ENCODE data around the gene MICAL2.

MICAL2 gene

GRCh38 chr11:12193515-12194336, 83.3 kb downstream of the MICAL2 start:
- no peak for DNase-seq

GRCh38 chr11:12195768-12196167, 85.4 kb downstream of the MICAL2 start:
- DNase-seq = no peak

GRCh38 chr11:12196308-12196707, 85.9 kb downstream of the MICAL2 start:
- DNase-seq = no peak

- DNase-seq = no peak
Observed at GRCh38 chr11:12196872-12197271, 86.5 kb downstream of the MICAL2 start.

DNA sequence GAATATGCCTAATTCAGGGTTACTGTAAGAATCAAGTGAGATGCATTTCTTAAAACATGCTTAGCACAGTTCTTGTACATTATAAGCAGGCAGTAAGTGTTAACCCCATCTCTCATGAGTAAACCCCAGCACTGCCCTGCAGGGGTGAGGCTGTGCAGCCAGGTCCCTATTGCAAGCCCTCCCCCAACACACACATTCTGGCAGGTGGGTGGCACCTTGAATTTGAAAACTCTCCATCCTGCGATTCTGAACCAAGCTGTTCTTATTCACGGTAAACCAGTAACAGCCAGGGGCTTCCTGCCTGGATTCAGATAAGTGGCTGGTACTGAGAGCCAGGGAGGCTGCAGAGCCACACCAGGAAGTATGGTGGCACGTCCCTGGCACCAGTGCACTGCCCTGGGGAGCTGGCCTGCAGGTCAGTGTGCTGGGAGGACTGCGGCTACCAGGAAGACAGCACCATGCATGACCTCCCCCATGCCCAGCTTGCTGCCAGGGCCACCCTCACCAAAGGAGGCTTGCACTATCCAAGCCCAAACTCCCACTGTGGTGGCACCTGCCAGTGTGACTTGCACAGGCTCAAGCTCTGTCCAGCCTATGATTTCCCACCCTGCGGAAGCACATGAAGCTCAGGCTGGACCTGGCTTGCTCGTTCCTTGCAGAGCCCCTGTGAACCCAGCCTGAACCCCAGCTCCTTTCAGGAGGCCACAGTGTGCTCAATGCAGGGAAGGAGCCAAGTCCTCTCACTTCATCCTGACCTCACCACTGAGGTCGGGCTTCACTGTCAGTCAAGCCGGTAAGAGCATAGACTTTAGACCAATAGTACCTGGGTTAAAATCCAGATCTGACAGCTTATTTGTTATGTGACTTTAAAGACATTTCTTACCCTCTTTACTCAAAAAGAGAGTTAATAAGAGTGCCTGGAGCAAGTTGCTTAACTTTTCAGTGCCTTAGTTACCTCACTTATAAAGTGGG, 88.1 kb downstream of the MICAL2 start:
- DNase-seq = no peak

GRCh38 chr11:12199231-12199948, 89.0 kb downstream of the MICAL2 start:
- no peak for DNase-seq

- DNase-seq = peak; percentile 85
Observed at GRCh38 chr11:12200279-12200990, 90.0 kb downstream of the MICAL2 start.

- peak; percentile 97 for DNase-seq
Observed at GRCh38 chr11:12200991-12201985, 90.9 kb downstream of the MICAL2 start.

DNA sequence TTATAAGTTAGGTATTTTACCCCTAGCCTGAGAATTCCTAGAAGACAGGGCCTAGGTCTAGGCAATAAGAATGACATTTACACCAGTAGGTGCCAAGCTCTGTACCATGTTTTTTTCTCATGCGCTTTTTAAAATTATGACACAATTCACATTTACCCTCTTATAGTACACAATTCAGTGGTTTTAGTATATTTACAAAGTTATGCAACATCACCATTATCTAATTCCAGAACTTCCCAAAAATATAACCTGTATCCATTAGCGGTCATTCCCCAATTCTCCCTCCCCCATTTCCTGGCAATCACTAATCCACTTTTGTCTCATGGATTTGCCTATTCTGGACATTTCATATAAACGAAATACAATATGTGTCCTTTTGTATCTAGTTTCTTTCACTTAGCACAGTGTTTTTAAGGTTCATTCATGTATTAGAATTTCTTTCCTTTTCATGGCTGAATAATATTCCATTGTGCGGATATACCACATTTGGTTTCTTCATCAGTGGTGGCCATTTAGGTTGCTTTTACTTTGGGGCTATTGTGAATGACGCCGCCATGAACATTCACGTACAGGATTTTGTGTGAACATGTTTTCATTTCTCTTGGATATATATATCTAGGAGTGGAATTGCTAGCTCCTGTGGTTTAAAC, 92.4 kb downstream of the MICAL2 start:
- DNase-seq = no peak

GRCh38 chr11:12204506-12204905, 94.1 kb downstream of the MICAL2 start:
- DNase-seq = no peak

- DNase-seq = peak; percentile 83
Observed at GRCh38 chr11:12205330-12205729, 94.9 kb downstream of the MICAL2 start.

GRCh38 chr11:12206529-12206928, 96.1 kb downstream of the MICAL2 start:
- peak; percentile 55 for DNase-seq

- peak; percentile 94 for DNase-seq
Observed at GRCh38 chr11:12207384-12208150, 97.2 kb downstream of the MICAL2 start.

DNA sequence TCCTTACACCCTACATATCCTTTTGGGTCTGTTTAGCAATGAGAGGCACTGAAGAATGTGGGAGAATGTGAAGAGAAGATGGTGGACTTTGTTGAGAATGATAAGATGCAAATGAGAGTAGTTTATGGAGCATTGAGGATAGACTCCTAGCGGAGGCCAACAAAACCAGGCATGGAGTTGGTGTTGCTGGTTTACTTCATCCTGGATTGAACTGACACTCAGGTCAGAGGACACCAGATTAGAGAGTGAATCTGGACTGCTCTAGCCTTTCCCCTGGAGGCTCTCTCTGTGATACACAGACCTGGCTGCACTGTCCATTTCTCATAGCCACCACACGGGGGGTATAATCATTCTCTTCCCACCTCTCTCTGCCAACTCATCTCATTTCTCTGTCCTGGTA, 98.7 kb downstream of the MICAL2 start:
- no peak for DNase-seq

- no peak for DNase-seq
Observed at GRCh38 chr11:12210200-12210599, 99.8 kb downstream of the MICAL2 start.

DNA sequence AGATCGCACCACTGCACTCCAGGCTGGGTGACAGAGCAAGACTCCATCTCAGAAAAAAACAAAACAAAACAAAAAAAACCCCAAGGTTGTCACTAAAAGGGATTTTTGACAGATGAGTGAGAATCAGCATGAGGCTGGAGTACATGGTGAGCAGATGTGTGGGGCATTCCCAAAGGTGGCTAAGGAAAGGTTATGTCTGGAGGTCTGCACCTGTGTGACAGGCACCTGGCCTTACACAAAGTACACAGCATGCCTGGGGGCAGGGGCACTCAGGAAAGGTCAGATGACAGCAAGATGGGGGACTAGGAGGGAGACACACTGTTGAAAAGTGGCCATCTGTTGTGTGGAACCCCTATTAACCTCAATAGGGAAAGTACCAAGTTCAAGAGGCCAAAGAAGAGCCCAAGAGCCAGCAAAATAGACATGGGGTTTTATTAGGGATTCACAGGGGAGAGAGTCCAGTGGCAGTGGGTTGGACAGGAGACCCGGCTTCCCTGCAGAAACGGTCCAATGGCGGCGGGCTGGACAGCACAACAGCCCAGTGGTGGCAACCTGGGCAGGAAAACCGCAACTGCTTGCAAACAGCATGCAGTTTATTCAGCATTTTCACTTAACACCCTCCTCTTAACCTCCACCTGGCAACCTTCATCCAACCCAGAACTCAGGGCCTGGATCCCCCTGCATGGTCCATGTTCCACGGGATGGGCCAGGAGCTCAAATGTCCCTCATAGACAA, 101.1 kb downstream of the MICAL2 start:
- DNase-seq = no peak

DNA sequence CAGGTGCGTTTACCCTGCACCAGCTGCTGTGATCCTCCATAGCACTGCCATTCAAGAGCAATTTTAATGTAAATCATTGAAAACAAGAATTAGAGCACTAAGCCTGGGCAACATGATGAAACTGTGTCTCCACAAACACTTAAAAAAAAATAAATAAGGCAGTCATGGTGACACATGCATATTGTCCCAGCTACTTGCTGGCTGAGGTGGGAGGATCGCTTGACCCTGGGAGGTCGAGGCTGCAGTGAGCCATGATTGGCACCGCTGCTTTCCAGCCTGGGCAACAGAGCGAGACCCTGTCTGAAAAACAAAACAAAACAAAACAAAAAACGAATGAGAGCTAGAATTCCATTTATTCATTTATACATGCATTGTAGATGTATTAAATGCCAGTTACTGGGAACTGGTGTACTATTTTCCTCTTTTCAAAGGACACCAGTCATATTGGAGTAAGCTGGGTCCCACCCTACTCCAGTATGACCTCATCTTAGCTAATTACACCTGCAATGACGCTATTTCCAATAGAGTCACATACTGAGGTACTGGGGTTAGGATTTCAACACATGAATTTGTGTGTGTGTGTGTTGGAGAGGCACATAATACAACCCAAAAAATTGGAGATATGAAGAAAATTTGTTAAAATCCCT, 101.9 kb downstream of the MICAL2 start:
- DNase-seq = no peak

DNA sequence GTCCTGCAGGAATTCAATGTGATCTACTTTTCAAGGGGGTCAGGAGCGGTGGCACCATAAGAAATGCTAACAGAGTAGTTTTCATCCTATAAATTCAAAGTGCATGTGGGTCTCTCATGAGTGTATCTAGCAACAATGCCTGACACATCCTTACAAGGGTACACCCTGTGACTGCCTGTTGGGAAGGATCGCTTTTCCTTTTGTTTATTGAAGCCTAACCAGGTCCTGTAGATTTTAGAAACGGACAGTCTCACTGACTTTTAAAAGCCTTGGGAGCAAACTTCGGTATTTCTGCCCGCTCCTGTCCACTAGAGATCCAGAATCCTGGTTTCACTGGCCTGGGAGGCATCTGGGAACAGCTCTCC, 102.4 kb downstream of the MICAL2 start:
- DNase-seq = no peak

DNA sequence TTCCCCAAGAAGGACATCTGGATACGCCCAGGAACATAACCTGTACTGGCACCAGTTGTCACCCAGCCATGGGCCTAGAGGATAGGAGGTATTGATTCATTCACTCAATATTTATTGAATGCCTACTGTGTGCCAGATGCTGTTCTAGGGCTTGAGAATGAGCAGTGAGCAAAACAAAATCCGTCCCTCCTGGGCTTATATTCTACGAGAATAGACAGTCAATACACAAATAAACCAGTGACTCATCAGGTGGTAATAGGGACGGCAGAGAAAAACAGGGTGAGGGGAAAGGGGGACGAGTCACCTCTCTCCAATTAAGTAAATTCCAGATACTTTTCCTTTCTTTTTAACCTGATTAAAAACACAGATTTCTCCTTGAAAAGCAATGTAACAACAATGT, 103.5 kb downstream of the MICAL2 start:
- peak; percentile 83 for DNase-seq
